Large intestine (tissue), 3 donors: ENCODE results near the gene OR7C1. TPM values are rescaled to one million over a fixed set of nuclear protein-coding genes. Genes with fewer than 3 reads are reported as not detected.
"Not testable (repeated sequence)": the region's sequence is repeated elsewhere in the genome, so short reads cannot be mapped to it uniquely, and the experiment has no call there.

Experiments used
- DNase-seq, 2 donors: peaks; one replicate each; pipeline versions ENCODE4 v3.0.0 to v3.0.0-alpha.2; 2013
- H3K27ac ChIP-seq: one replicate; pipeline ENCODE4 v1.5.1; 2013; ENCODE audit warnings: low read length
- H3K27me3 ChIP-seq: 2 replicates; pipeline ENCODE4 v1.6.1; 2013; ENCODE audit warnings: low read length; ENCODE audit not compliant: control insufficient read depth, insufficient read depth
- H3K36me3 ChIP-seq: 2 replicates; pipeline ENCODE4 v1.6.1; 2013; ENCODE audit warnings: low read length; ENCODE audit not compliant: control insufficient read depth, insufficient read depth
- H3K4me1 ChIP-seq: one replicate; pipeline ENCODE4 v1.6.1; 2013; ENCODE audit warnings: low read length; ENCODE audit not compliant: control insufficient read depth, insufficient read depth
- H3K4me3 ChIP-seq: one replicate; pipeline ENCODE4 v1.5.1; 2013; ENCODE audit warnings: low read length
- H3K9me3 ChIP-seq: one replicate; pipeline ENCODE4 v1.6.1; 2013; ENCODE audit warnings: mild to moderate bottlenecking, low read depth, low read length, moderate library complexity; ENCODE audit not compliant: control insufficient read depth
- WGBS: methylation state at CpG from one replicate; pipeline ENCODE4 v1.1.5; 2013; ENCODE audit warnings: low lambda C conversion rate; ENCODE audit not compliant: insufficient coverage; 5-methylcytosine and 5-hydroxymethylcytosine counted together
- polyA plus RNA-seq: library from polyadenylated mRNA; unstranded; fragments of 120-200 nt; gene quantifications from one replicate; pipeline ENCODE4 v1.2.1, GENCODE V29; 2013

The OR7C1 gene
- polyA plus RNA-seq, 1 donor: 0.03 TPM

DNA sequence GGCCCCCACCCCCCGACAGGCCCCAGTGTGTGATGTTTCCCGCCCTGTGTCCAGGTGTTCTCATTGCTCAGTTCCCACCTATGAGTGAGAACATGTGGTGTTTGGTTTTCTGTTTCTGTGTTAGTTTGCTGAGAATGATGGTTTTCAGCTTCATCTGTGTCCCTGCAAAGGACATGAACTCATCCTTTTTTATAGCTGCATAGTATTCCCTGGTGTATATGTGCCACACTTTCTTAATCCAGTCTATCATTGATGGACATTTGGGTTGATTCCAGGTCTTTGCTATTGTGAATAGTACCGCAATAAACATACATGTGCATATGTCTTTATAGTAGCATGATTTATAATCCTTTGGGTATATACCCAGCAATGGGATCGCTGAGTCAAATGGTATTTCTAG is 57.3 kb downstream of the OR7C1 start:
- peaks cover 17% of the 10 kb centered on the region for H3K27me3 ChIP-seq
- not testable (repeated sequence) for DNase-seq, H3K4me3 ChIP-seq, H3K36me3 ChIP-seq, H3K27ac ChIP-seq, H3K4me1 ChIP-seq, H3K9me3 ChIP-seq
- WGBS: no CpG with 5 or more reads among the region's 4 CpGs

DNA sequence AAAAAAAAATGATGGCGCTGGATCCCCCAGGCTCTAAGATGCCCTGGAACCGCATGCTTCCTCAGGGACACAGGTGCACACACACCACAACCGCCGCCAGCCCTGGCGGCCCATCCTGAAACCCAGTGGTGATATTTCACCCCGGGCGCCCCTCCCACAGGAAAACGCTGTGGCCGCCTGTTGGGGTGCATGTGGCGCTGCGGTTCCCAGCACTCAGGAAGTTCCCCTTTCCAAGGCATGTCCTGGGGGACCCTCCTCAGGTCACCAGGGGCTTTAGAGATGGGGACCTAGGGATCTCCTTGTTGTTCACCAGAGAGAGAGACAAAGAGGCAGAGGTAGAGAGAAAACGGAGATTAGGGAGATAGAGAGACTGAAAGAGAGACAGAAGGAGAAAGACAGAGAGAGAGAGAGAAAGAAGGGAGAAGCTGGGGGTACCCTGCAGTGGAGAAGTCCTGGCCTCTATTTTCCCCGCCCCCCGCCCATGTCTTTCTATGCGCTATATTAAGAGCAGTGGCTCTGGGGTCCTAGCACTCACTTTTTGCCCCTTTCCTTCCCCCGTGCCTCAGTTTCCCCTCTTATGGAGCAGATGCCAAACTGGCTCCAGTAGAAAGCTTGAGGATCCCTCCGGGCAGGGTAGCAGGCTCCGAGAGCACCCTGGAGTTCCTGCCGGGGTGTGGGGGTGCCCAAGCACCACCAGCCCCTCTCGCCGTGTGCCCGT is 59.0 kb downstream of the OR7C1 start:
- 0% methylated on average over 1 of the region's 22 CpGs for WGBS
- Histone ChIP-seq H3K9me3 (no peaks in the 10 kb centered on the region), H3K4me1 (no peaks in the 10 kb centered on the region), H3K36me3 (no peaks in the 10 kb centered on the region), H3K4me3 (no peak overlapping the region), H3K27me3 (peaks cover 17% of the 10 kb centered on the region), H3K27ac (no peak overlapping the region)
- DNase-seq: no peak

DNA sequence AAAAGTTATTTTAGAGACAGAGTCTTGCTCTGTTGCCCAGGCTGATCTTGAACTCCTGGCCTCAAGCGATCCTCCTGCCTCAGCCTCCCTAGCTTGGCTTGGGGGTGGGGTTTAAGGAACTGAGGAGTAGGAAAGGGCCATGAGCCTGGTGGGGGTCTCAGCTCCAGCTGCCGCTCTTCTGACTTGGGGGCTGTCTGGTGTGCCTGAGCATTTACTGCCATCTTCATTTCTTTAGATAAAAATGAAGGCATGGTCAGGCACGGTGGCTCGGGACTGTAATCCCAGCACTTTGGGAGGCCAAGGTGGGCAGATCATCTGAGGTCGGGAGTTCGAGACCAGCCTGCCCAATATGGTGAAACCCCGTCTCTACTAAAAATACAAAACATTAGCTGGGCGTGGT is 59.7 kb downstream of the OR7C1 start:
- not testable (repeated sequence) for H3K4me1 ChIP-seq, DNase-seq, H3K36me3 ChIP-seq, H3K9me3 ChIP-seq, H3K4me3 ChIP-seq, H3K27ac ChIP-seq
- peaks cover 17% of the 10 kb centered on the region for H3K27me3 ChIP-seq
- WGBS: no CpG with 5 or more reads among the region's 8 CpGs

DNA sequence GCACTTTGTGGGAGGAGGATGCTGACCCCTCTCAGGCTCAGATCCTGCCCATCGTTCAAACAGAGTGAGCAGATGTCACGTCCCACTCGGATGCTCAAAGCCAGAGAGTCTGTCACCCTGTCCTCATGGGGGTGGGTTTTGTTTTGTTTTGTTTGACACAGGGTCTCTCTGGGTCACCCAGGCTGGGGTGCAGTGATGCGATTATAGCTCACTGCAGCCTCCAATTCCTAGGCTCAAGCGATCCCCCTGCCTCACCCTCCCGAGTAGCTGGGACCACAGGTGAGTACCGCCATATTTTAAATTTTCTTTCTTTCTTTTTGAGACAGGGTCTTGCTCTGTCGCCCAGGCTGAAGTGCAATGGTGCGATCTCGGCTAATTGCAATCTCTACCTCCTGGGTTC is 60.6 kb downstream of the OR7C1 start:
- H3K4me3 ChIP-seq: no peak overlapping the region
- no peak for DNase-seq
- WGBS: no CpG with 5 or more reads among the region's 10 CpGs
- H3K4me1 ChIP-seq: no peaks in the 10 kb centered on the region
- H3K36me3 ChIP-seq: no peaks in the 10 kb centered on the region
- H3K9me3 ChIP-seq: no peaks in the 10 kb centered on the region
- H3K27ac ChIP-seq: no peak overlapping the region
- H3K27me3 ChIP-seq: peaks cover 17% of the 10 kb centered on the region

DNA sequence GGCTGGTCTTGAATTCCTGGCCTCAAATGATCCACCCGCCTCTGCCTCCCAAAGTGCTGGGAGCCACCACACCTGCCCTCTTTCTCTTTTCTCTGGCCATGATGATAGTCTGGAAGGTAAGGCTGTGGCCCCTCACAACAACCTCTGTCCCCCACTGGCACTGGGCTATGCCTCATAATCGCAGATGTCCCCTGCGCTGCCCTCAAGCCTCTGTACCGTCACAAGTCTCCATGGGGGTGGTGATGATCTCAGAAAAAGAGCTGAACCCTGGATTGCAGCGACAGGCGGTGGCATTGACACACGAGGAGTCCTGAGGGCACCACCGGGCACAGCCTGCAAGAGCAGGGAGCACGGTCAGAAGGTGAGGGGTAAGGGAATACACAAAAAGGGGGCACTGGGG is 61.3 kb downstream of the OR7C1 start:
- not testable (repeated sequence) for DNase-seq, H3K27ac ChIP-seq, H3K4me3 ChIP-seq, H3K9me3 ChIP-seq, H3K36me3 ChIP-seq, H3K4me1 ChIP-seq
- WGBS: no CpG with 5 or more reads among the region's 9 CpGs
- peaks cover 17% of the 10 kb centered on the region for H3K27me3 ChIP-seq

DNA sequence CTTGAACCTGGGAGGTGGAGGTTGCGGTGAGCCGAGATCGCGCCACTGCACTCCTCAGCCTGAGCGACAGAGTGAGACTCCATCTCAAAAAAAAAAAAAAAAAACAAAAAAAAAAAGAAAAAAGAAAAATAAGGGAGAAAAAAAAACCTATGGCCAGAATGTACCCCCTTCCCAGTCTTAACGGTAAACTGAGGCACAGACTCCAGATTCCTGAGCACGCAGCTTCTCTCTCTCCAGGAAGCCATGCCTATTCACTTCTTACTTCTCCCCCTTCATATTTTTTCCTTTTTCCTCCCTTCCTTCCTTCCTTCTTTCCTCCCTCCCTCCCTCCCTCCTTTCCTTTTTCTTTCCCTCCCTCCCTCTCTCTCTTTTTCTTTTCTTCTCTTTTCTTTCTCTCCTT is 62.0 kb downstream of the OR7C1 start:
- 100% methylated on average over 2 of the region's 7 CpGs for WGBS
- peaks cover 17% of the 10 kb centered on the region for H3K27me3 ChIP-seq
- no peak overlapping the region for H3K4me3 ChIP-seq
- H3K4me1 ChIP-seq: no peaks in the 10 kb centered on the region
- no peak overlapping the region for H3K27ac ChIP-seq
- H3K9me3 ChIP-seq: no peaks in the 10 kb centered on the region
- no peak for DNase-seq
- no peaks in the 10 kb centered on the region for H3K36me3 ChIP-seq

DNA sequence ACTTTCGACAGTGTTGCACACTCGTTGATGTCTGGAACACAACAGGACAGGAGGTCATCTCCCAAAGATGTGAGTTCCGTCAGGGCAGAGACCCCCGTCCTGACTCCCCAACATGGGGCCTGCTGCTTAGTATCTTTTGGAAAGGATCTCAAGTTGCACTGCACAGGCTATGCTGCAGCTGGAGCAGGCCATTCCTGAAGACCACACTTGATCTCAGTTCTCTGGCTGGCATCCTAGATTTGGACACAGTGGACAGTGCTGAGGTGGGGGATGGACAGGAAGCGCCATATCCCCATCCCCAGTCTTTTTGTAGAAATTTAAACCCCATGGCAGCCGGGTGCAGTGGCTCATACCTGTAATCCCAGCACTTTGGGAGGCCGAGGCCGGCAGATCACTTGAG is 62.5 kb downstream of the OR7C1 start:
- no peak for DNase-seq
- no CpG with 5 or more reads among the region's 8 CpGs for WGBS
- peaks cover 17% of the 10 kb centered on the region for H3K27me3 ChIP-seq
- no peak overlapping the region for H3K27ac ChIP-seq
- no peaks in the 10 kb centered on the region for H3K9me3 ChIP-seq
- no peak overlapping the region for H3K4me3 ChIP-seq
- no peaks in the 10 kb centered on the region for H3K36me3 ChIP-seq
- no peaks in the 10 kb centered on the region for H3K4me1 ChIP-seq

DNA sequence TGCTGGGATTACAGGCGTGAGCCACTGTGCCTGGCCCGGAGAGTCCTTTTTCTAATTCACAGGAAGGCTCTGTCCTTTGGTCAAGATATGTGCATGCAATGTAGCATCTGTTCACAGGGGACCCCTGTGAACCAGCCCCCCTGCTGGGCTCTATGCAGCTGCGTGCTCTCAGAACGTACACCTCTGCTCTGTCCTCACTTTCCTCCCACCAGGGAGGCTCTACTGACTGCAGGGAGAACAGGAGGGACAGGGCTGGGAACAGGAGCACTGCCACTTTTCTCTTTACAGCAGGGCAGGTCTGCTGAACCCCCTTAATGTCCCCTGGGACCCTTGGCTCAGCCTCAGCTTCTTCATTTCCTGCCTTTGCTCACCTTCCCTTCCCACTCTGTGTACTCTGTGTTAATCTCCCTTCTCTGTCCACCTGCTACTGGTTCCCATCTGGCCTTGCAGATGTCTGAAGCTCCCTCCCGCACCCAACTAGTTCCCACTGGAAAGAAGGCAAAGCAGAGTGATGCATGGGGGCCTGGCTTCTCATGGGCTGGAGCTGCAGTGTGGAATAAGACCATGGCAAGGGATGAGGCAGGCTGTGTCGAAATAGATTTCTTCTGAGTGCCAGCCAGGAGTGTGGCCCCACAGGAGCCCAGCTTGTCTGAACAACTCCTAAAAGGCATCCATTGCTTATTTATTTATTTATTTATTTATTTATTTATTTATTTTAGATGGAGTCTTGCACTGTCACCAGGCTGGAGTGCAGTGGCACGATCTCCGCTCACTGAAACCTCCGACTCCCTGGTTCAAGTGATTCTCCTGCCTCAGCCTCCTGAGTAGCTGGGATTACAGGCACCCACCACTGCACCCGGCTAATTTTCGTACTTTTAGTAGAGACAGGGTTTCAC is 63.8 kb downstream of the OR7C1 start:
- Histone ChIP-seq H3K27ac (no peak overlapping the region), H3K4me3 (no peak overlapping the region), H3K9me3 (no peaks in the 10 kb centered on the region), H3K27me3 (peaks cover 8% of the 10 kb centered on the region), H3K4me1 (no peaks in the 10 kb centered on the region), H3K36me3 (no peaks in the 10 kb centered on the region)
- no CpG with 5 or more reads among the region's 11 CpGs for WGBS
- DNase-seq: no peak

DNA sequence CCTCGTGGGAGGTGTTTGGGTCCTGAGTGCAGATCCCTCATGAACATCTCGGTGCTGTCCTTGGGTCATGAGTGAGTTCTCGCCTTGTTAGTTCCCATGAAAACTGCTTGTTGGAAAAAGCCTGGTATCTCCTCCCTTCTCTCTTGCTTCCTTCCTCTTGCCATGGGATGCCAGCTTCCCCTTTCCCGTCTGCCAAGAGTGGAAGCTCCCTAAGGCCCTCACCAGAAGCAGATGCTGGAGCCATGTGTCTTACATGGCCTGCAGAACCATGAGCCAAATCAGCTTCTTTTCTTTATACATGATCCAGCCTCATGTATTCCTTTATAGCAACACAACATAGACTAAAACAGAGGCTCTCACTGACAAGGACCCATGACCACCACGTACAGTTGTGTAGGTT is 64.8 kb downstream of the OR7C1 start:
- Histone ChIP-seq H3K4me3 (no peak overlapping the region), H3K27me3 (no peaks in the 10 kb centered on the region), H3K9me3 (no peaks in the 10 kb centered on the region), H3K4me1 (no peaks in the 10 kb centered on the region), H3K36me3 (no peaks in the 10 kb centered on the region), H3K27ac (no peak overlapping the region)
- DNase-seq: no peak
- WGBS: no CpG with 5 or more reads among the region's 5 CpGs

DNA sequence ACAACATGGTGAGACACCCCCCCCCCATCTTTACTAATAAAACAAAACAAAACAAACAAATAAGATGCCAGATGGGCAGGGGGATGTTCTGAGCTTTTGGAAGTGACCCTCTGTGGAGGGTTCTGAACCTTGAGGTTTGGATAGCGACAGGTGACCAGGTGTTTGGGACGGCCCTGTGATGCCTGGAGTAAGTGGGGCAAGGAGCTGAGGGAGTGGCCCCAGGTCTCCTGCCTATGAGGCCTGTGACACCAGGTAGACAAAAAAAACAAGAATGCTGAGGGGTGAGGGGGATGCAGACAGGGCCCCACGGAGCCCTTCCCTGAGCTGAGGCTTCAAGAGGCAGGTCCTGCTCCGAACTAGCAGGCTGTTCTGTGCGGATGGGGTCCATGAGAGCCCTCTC is 65.8 kb downstream of the OR7C1 start:
- no CpG with 5 or more reads among the region's 5 CpGs for WGBS
- no peak for DNase-seq
- no peaks in the 10 kb centered on the region for H3K4me1 ChIP-seq
- H3K9me3 ChIP-seq: no peaks in the 10 kb centered on the region
- no peaks in the 10 kb centered on the region for H3K27me3 ChIP-seq
- H3K27ac ChIP-seq: no peak overlapping the region
- no peaks in the 10 kb centered on the region for H3K36me3 ChIP-seq
- no peak overlapping the region for H3K4me3 ChIP-seq
